DOHH2 (cell line): ENCODE data around the gene INPP4B.

Experiments
- H3F3A ChIP-seq: fragments of 200-600 bp; sonication (generic), shearing (Covaris generic); 2 replicates; pipeline ENCODE4 v1.6.0; 2016; ENCODE audit warnings: antibody characterized with exemption, mild to moderate bottlenecking; ENCODE audit not compliant: control insufficient read depth, insufficient read depth
- H3K27ac ChIP-seq: fragments of 200-600 bp; sonication (generic); 2 replicates; pipeline ENCODE4 v1.5.1; 2014; ENCODE audit warnings: low read depth, mild to moderate bottlenecking, low read length, moderate library complexity
- H3K27me3 ChIP-seq: fragments of 200-600 bp; sonication (generic); 2 replicates; pipeline ENCODE4 v1.6.1; 2014; ENCODE audit warnings: mild to moderate bottlenecking, low read length, mixed read lengths; ENCODE audit not compliant: control insufficient read depth
- H3K36me3 ChIP-seq: fragments of 200-600 bp; sonication (generic); 2 replicates; pipeline ENCODE4 v1.6.1; 2014; ENCODE audit warnings: mild to moderate bottlenecking, low read length, moderate library complexity, mixed read lengths; ENCODE audit not compliant: control insufficient read depth
- H3K4me1 ChIP-seq: fragments of 200-600 bp; sonication (generic); 2 replicates; pipeline ENCODE4 v1.6.1; 2014; ENCODE audit warnings: mild to moderate bottlenecking, low read length, mixed read lengths; ENCODE audit not compliant: control insufficient read depth
- H3K4me2 ChIP-seq: fragments of 200-600 bp; sonication (generic); 2 replicates; pipeline ENCODE4 v1.6.0; 2014; ENCODE audit warnings: mild to moderate bottlenecking, low read length, moderate library complexity
- H3K4me3 ChIP-seq: fragments of 200-600 bp; sonication (generic); 2 replicates; pipeline ENCODE4 v1.5.1; 2014; ENCODE audit warnings: mild to moderate bottlenecking, low read length, mixed read lengths
- H3K79me2 ChIP-seq: fragments of 200-600 bp; sonication (generic); 2 replicates; pipeline ENCODE4 v1.6.1; 2014; ENCODE audit warnings: mild to moderate bottlenecking, low read length, mixed read lengths; ENCODE audit not compliant: control insufficient read depth
- H3K9me2 ChIP-seq: fragments of 200-600 bp; sonication (generic); replicated peaks from 2 replicates; pipeline ENCODE4 v1.6.1; 2014; ENCODE audit warnings: mild to moderate bottlenecking, low read length, mixed read lengths; ENCODE audit not compliant: control insufficient read depth
- H3K9me3 ChIP-seq: fragments of 200-600 bp; sonication (generic); 2 replicates; pipeline ENCODE4 v1.6.1; 2014; ENCODE audit warnings: antibody characterized with exemption, low read length, mixed read lengths; ENCODE audit not compliant: control insufficient read depth, insufficient read depth
- H4K20me1 ChIP-seq: fragments of 200-600 bp; sonication (generic); 2 replicates; pipeline ENCODE4 v1.6.0; 2014; ENCODE audit warnings: low read depth, mild to moderate bottlenecking, antibody characterized with exemption, low read length, moderate library complexity; ENCODE audit not compliant: control insufficient read depth, insufficient read depth
- EZH2phosphoT487 ChIP-seq: fragments of 200-600 bp; sonication (generic); IDR thresholded peaks from 2 replicates; pipeline ENCODE4 v1.6.1; 2017; ENCODE audit warnings: borderline replicate concordance, mild to moderate bottlenecking, antibody characterized with exemption, low read length, moderate library complexity, mixed read lengths
- TF ChIP-seq, protein P1 (sequence below): fragments of 200-600 bp; sonication (generic); IDR thresholded peaks from one replicate; pipeline ENCODE4 v1.5.1; 2014; ENCODE audit warnings: antibody characterized with exemption, mild to moderate bottlenecking, low read depth, low read length; ENCODE audit not compliant: poor library complexity, severe bottlenecking

INPP4B gene

DNA sequence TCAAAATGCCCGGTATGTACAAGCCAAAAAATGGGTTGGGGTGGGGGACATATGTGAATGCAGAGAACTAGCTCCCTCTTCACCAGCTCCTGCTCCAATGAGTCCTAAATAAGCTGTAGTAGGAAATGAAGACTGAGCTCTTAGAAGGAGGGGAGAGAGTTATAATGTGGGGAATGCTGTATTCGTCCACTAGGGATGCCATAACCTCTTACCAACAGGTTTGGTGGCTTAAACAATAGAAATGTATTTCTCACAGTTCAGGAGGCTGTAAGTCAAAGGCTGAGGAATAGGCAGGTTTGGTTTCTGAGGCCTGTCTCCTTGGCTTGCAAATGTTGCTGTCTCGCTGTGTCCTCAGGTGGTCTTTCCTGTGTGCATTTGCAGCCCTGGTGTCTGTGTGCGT is 4.4 kb upstream of the INPP4B start:
- H3K4me3 ChIP-seq = no peak overlapping the region
- TF ChIP-seq, protein P1, sequence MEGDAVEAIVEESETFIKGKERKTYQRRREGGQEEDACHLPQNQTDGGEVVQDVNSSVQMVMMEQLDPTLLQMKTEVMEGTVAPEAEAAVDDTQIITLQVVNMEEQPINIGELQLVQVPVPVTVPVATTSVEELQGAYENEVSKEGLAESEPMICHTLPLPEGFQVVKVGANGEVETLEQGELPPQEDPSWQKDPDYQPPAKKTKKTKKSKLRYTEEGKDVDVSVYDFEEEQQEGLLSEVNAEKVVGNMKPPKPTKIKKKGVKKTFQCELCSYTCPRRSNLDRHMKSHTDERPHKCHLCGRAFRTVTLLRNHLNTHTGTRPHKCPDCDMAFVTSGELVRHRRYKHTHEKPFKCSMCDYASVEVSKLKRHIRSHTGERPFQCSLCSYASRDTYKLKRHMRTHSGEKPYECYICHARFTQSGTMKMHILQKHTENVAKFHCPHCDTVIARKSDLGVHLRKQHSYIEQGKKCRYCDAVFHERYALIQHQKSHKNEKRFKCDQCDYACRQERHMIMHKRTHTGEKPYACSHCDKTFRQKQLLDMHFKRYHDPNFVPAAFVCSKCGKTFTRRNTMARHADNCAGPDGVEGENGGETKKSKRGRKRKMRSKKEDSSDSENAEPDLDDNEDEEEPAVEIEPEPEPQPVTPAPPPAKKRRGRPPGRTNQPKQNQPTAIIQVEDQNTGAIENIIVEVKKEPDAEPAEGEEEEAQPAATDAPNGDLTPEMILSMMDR = no peak
- TF ChIP-seq EZH2phosphoT487 = no peak
- H3K36me3 ChIP-seq = no peaks in the 10 kb centered on the region
- H4K20me1 ChIP-seq = no peaks in the 10 kb centered on the region
- no peak overlapping the region for H3K27ac ChIP-seq
- peaks cover 27% of the 10 kb centered on the region for H3K27me3 ChIP-seq
- no peaks in the 10 kb centered on the region for H3F3A ChIP-seq
- no peaks in the 10 kb centered on the region for H3K4me1 ChIP-seq
- no peaks in the 10 kb centered on the region for H3K79me2 ChIP-seq
- no peak overlapping the region for H3K4me2 ChIP-seq
- H3K9me2 ChIP-seq = no peaks in the 10 kb centered on the region
- no peaks in the 10 kb centered on the region for H3K9me3 ChIP-seq

DNA sequence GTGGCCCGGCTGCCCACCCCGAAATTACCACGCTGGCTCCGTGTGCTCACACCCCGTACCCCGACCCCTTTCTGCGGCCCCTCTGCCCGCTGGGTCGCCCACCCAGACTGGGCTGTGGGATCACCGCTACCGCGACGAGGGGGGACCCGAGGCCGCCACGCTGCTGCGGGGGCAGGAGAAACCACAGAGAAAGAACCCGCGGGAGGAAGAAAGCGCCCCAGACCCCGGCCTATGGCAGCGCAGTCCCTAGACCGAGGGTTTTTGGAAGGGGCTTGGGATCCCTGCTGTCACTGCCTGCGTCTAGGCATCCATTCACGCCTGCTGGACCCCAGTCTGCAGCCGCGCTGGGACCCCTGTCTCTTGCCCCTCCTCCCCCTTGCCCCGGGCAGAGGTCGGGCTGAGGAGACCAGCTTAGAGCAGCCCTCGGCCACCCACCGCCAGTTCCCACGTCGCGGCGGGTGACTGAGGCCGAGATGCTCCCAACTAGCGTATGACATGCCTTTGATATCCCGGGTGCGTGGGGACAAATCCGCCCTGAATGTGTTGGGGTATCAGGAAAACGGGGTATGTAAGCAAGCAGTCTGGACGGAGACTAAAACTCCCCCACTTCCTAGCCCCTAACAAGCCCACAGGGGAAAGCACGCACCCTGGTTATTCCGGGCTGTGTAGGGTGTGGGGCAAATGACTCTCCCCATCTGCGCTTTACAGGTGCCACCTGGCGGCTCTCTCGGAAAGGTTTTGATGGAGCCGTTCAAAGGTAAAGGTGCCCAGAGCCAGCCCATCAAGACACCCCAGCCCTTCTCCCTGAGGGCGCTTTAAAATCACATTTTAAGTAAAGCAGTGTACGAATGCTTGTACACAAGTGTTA is 862 bp upstream of the INPP4B start:
- Histone ChIP-seq H3K9me3 (no peaks in the 10 kb centered on the region), H4K20me1 (no peaks in the 10 kb centered on the region), H3K9me2 (no peaks in the 10 kb centered on the region), H3K27ac (no peak overlapping the region), H3K4me1 (no peaks in the 10 kb centered on the region), H3K79me2 (no peaks in the 10 kb centered on the region), H3K4me3 (no peak overlapping the region), H3F3A (no peaks in the 10 kb centered on the region), H3K27me3 (peaks cover 44% of the 10 kb centered on the region), H3K4me2 (no peak overlapping the region), H3K36me3 (no peaks in the 10 kb centered on the region)
- TF ChIP-seq, protein P1 = peak; percentile 36
- peak; percentile 72; the same call in 1 of the 2 replicates for TF ChIP-seq EZH2phosphoT487

DNA sequence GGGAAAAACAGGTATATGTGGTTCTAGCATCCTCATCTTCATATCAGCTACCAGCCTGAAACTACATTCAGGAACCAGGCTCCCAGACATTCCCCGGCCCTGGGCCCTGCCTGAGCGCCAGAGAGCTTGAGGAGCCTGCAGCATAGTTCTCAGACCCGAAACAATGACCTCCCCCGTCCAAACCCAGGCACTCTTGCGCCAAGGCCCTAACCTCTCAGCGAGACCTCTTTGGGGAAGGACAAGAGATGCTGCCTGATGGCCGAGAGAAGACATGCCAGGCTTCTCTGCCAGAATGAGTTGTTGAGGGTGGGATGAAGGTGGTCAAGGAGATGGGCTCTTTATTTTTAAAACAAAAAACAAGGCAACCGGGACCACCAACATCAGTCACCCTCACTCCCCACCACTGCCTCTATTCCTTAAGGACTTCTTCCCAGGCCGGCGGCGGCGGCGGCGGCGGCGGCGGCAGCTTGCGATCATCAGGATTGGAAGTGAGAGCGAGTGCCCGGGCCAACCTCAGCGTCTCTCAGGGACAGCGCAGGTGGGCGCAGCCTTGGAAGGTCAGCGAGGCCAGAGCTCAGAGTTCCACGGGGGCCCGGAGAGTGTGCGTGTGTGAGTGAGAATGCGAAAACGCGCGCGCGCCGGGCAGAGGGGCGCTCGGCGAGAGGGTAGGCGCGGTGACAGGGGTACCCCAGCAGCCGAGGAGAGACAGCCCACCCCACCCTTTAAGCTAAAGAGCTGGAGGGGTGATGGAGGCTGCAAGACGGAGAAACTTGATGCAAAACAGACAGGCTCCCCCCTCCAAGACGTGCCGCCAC is 601 bp downstream of the INPP4B start:
- H3K9me2 ChIP-seq = no peaks in the 10 kb centered on the region
- no peaks in the 10 kb centered on the region for H3K36me3 ChIP-seq
- no peaks in the 10 kb centered on the region for H3K9me3 ChIP-seq
- no peak overlapping the region for H3K27ac ChIP-seq
- no peaks in the 10 kb centered on the region for H3K79me2 ChIP-seq
- no peak overlapping the region for H3K4me2 ChIP-seq
- no peak overlapping the region for H3K4me3 ChIP-seq
- no peaks in the 10 kb centered on the region for H3K4me1 ChIP-seq
- no peaks in the 10 kb centered on the region for H3F3A ChIP-seq
- peaks cover 44% of the 10 kb centered on the region for H3K27me3 ChIP-seq
- no peak for TF ChIP-seq EZH2phosphoT487
- TF ChIP-seq, protein P1 = no peak
- H4K20me1 ChIP-seq = no peaks in the 10 kb centered on the region
